Measurements from ENCODE around the gene ZFP62. TPM values are rescaled to one million over a fixed set of nuclear protein-coding genes. Genes with fewer than 3 reads are reported as not detected.
A peak's percentile ranks its signal among the peaks of the same experiment; 100 is the strongest.

Gene ZFP62
- total RNA-seq, 1 donor from 2014 or later = 62.0 TPM

GRCh38 chr5:180802325-180803180 is 58.5 kb downstream of the ZFP62 start, which contains the start of gene MGAT1:
TSS of gene MGAT1 (minus strand) at chr5:180802806. CDS start at chr5:180792971, 9,835 bp downstream.
- peak within 1 kb of the TSS; percentile 90 for H3K27ac Mint-ChIP-seq
- no peaks in the 10 kb centered on the region for H3K9me3 Mint-ChIP-seq (ENCODE audit: low read depth)
- no peaks in the 10 kb centered on the region for H3K27me3 Mint-ChIP-seq
- peak within 1 kb of the TSS; percentile 75 for H3K4me3 Mint-ChIP-seq (ENCODE audit: low read depth)
- peak; percentile 65 for DNase-seq (ENCODE audit: low spot score, unreplicated experiment)
- peaks cover 10% of the 10 kb centered on the region for H3K36me3 Mint-ChIP-seq (ENCODE audit: insufficient read depth)
- H3K4me1 Mint-ChIP-seq (ENCODE audit: low read depth) = peaks cover 38% of the 10 kb centered on the region
- TF ChIP-seq CTCF (IDR thresholded peaks at IDR 0.05; ENCODE audit: unreplicated experiment) = no peak

DNA sequence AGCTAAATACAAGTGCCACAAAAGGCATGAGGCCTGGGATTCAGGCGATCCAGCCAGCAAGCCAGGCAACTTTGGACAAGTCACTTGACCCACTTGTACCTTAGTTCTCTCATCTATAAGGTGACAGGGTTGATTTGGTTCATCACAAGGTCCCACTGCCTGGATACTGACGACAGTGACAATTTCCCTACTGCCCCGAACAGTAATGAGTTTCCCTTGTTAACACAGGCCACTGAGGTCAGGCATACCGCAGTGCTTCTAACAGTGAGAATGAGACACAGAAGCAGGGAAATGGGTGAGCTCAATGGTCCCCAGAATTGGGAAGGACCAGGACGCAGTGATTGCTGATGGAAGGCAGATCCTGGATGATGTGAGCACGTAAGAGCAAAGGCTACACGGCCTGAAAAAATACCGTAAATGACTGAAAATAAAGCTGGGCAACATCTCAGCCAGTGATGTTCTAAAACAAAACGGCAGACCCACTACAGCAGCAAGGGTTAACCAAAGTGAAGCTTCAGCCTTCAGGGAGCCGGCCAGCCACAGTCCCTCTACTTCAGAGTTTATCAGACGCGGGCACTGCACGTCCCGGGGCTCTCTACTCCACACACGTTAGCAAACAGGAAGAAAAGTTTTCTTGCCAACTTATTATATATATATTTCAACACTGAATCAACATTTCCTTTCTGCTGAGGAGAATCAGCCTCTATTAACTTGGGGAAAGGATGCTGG is 59.3 kb downstream of the ZFP62 start:
- H3K9me3 Mint-ChIP-seq (ENCODE audit: low read depth) = no peaks in the 10 kb centered on the region
- H3K27ac Mint-ChIP-seq = no peak overlapping the region
- peaks cover 30% of the 10 kb centered on the region for H3K4me1 Mint-ChIP-seq (ENCODE audit: low read depth)
- peak overlapping the region; percentile 75 for H3K4me3 Mint-ChIP-seq (ENCODE audit: low read depth)
- no peak for DNase-seq (ENCODE audit: low spot score, unreplicated experiment)
- no peak for TF ChIP-seq CTCF (IDR thresholded peaks at IDR 0.05; ENCODE audit: unreplicated experiment)
- peaks cover 8% of the 10 kb centered on the region for H3K36me3 Mint-ChIP-seq (ENCODE audit: insufficient read depth)
- H3K27me3 Mint-ChIP-seq = no peaks in the 10 kb centered on the region

DNA sequence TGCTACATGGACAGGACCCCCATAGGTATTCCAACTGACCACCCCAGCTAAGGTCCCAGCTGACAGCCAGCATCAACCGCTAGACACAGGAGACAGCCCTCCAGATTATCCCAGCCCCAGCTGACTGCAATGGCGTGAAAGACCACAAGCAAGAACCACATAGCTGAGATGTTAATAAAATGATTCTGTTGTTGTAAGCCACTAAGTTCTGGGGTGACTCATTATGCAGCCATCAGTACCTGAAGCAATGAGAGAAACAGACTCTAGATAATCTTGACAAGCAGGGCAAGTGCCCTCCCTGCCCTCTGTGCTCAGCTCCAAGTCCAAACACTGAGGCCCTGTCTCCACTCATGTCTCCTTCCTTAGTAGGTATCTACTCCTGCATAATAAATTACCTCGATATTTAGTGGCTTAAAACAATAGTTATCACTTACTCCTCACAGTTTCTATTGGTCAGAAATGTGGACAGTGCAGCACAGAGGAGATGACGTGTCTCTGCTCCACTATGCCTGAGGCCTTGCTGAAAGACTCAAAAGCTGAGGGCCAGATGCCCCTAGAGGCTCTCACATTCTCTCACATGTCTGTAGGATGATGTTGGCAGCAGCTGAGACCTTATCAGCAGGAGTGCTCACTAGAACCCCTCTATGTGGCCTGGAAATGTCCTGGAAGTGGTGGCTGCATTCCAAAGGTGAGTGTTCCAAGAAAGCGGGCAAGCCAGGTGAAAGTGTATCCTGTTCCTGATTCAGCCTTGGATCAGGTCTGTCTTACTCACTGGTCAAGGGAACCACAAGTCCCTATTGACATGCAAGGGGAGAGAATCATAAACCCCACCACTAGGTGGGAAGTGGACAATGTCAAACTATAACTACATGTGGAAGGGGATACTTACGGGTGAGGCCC is 60.9 kb downstream of the ZFP62 start:
- Mint-ChIP-seq H3K27ac (no peak overlapping the region), H3K4me3 (ENCODE audit: low read depth) (peak overlapping the region; percentile 45), H3K9me3 (ENCODE audit: low read depth) (no peaks in the 10 kb centered on the region), H3K27me3 (no peaks in the 10 kb centered on the region), H3K4me1 (ENCODE audit: low read depth) (peaks cover 20% of the 10 kb centered on the region), H3K36me3 (ENCODE audit: insufficient read depth) (peaks cover 7% of the 10 kb centered on the region)
- no peak for DNase-seq (ENCODE audit: low spot score, unreplicated experiment)
- TF ChIP-seq CTCF (IDR thresholded peaks at IDR 0.05; ENCODE audit: unreplicated experiment) = no peak

DNA sequence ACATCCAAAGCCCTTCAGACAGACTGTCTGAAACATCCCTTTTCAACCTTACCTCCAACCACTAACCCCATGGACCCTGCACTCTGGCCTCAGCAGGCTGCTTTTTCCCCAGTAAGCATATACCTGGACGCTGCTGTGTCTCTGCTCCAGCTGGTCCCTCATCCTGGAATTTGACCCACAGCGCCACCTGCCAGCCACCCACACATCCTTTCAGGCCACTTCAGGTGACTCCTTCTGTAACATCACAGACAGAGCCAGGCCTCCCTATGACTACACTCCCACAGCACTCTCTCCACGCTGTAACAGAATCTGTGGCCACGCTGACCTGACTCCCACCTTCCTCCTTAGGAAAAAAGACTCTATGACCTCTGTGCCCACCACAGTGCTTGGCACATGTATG is 61.9 kb downstream of the ZFP62 start:
- Mint-ChIP-seq H3K27me3 (no peaks in the 10 kb centered on the region), H3K27ac (no peak overlapping the region), H3K4me3 (ENCODE audit: low read depth) (no peak overlapping the region), H3K4me1 (ENCODE audit: low read depth) (peaks cover 17% of the 10 kb centered on the region), H3K9me3 (ENCODE audit: low read depth) (no peaks in the 10 kb centered on the region), H3K36me3 (ENCODE audit: insufficient read depth) (peaks cover 4% of the 10 kb centered on the region)
- peak; percentile 66 for TF ChIP-seq CTCF (IDR thresholded peaks at IDR 0.05; ENCODE audit: unreplicated experiment)
- DNase-seq (ENCODE audit: low spot score, unreplicated experiment) = peak; percentile 32
